Body of pancreas (tissue), 4 donors: ENCODE measurements around the gene ICA1L.

Experiments used
- POLR2A ChIP-seq, 3 donors: fragments of 450-650 bp; IDR thresholded peaks; one replicate each; pipeline ENCODE4 v1.6.1; 2016; ENCODE audit warnings: antibody characterized with exemption in 3 of 3, mild to moderate bottlenecking in 2 of 3
- TF ChIP-seq, protein P1 (sequence below), 7 experiments: fragments of 450-650 bp in 4 of 7; fragments of 200-600 bp in 3 of 7; sonication (generic) in 3 of 7; IDR thresholded peaks; one replicate each; pipeline ENCODE4 v1.5.1; 2016 to 2019; ENCODE audit warnings: antibody characterized with exemption in 7 of 7

- TF ChIP-seq, protein P1, sequence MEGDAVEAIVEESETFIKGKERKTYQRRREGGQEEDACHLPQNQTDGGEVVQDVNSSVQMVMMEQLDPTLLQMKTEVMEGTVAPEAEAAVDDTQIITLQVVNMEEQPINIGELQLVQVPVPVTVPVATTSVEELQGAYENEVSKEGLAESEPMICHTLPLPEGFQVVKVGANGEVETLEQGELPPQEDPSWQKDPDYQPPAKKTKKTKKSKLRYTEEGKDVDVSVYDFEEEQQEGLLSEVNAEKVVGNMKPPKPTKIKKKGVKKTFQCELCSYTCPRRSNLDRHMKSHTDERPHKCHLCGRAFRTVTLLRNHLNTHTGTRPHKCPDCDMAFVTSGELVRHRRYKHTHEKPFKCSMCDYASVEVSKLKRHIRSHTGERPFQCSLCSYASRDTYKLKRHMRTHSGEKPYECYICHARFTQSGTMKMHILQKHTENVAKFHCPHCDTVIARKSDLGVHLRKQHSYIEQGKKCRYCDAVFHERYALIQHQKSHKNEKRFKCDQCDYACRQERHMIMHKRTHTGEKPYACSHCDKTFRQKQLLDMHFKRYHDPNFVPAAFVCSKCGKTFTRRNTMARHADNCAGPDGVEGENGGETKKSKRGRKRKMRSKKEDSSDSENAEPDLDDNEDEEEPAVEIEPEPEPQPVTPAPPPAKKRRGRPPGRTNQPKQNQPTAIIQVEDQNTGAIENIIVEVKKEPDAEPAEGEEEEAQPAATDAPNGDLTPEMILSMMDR (IDR thresholded peaks at IDR 0.05), result no peak
- no peak for TF ChIP-seq POLR2A (IDR thresholded peaks at IDR 0.05)
Measured at GRCh38 chr2:202814226-202814625, 57.3 kb downstream of the ICA1L start.
